CD4-positive, alpha-beta T cell treated with Interleukin-6 for 4 hours (primary cell): ENCODE data around the gene TMEM196.

Experiments used
- DNase-seq: peaks from one replicate; pipeline ENCODE4 v3.0.0-alpha.2; 2020; ENCODE audit warnings: mixed read lengths

Gene TMEM196

GRCh38 chr7:19772841-19773760 is at the start of gene TMEM196:
TMEM196 (minus strand) TSS chr7:19773617; CDS start chr7:19772696, 921 bp downstream.
- DNase-seq: no peak

- DNase-seq: no peak
These were observed 42.7 kb upstream of the TMEM196 start for GRCh38 chr7:19816128-19816527.

- no peak for DNase-seq
These were observed 42.1 kb upstream of the TMEM196 start for GRCh38 chr7:19815546-19815945.

- DNase-seq: no peak
These were observed 41.4 kb upstream of the TMEM196 start for GRCh38 chr7:19814776-19815175.

- no peak for DNase-seq
These were observed 38.0 kb upstream of the TMEM196 start for GRCh38 chr7:19811386-19811785.

- DNase-seq: no peak
These were observed 25.6 kb upstream of the TMEM196 start for GRCh38 chr7:19798986-19799385.

- DNase-seq: no peak
These were observed 10.1 kb upstream of the TMEM196 start for GRCh38 chr7:19783541-19783940.

- no peak for DNase-seq
These were observed 3.6 kb upstream of the TMEM196 start for GRCh38 chr7:19776981-19777380.

- DNase-seq: no peak
These were observed 2.2 kb upstream of the TMEM196 start for GRCh38 chr7:19775578-19775977.

GRCh38 chr7:19772306-19772705 is 1.1 kb downstream of the TMEM196 start:
- DNase-seq: no peak

- DNase-seq: no peak
These were observed 10.8 kb downstream of the TMEM196 start for GRCh38 chr7:19762631-19763030.

- DNase-seq: no peak
These were observed 18.8 kb downstream of the TMEM196 start for GRCh38 chr7:19754521-19755116.

- DNase-seq: no peak
These were observed 21.4 kb downstream of the TMEM196 start for GRCh38 chr7:19752020-19752419.

GRCh38 chr7:19749658-19750057 is 23.8 kb downstream of the TMEM196 start:
- DNase-seq: no peak

GRCh38 chr7:19747740-19748339 is 25.6 kb downstream of the TMEM196 start:
- DNase-seq: no peak

- DNase-seq: no peak
These were observed 29.3 kb downstream of the TMEM196 start for GRCh38 chr7:19744075-19744474.

- DNase-seq: no peak
These were observed 44.7 kb downstream of the TMEM196 start for GRCh38 chr7:19728716-19729115.

GRCh38 chr7:19725770-19726169 is 47.6 kb downstream of the TMEM196 start:
- no peak for DNase-seq

- no peak for DNase-seq
These were observed 57.9 kb downstream of the TMEM196 start for GRCh38 chr7:19715499-19715898.

GRCh38 chr7:19713676-19714075 is 59.7 kb downstream of the TMEM196 start:
- peak; percentile 56 for DNase-seq

GRCh38 chr7:19709249-19709578 is 64.2 kb downstream of the TMEM196 start:
- DNase-seq: no peak

- peak; percentile 93 for DNase-seq
These were observed 64.8 kb downstream of the TMEM196 start, which contains the start of gene POLR1F for GRCh38 chr7:19708397-19709248. POLR1F (minus strand) TSS chr7:19709037; CDS start chr7:19709016, 21 bp downstream.

- DNase-seq: no peak
These were observed 66.2 kb downstream of the TMEM196 start for GRCh38 chr7:19707240-19707639.
